Endothelial cell of umbilical vein (primary cell): ENCODE measurements around the gene SLC66A2. TPM values are rescaled to one million over a fixed set of nuclear protein-coding genes. Genes with fewer than 3 reads are reported as not detected.
A peak's percentile ranks its signal among the peaks of the same experiment; 100 is the strongest.

ENCODE experiments used
- BruUV-seq: library from RNA; stranded (reverse); fragments of 400-500 nt; replicated peaks from 2 replicates; lab custom pipeline; 2021; lab: Mats Ljungman, UMichigan
- CTCF ChIA-PET: fragments of 300-600, 350-600 bp; sonication (Branson Sonifier 250); formaldehyde crosslinking; loops from one replicate; lab custom pipeline; 2021; ENCODE audit warnings: antibody characterized with exemption, inconsistent platforms; lab: Charles Lee
- POLR2A ChIA-PET: fragments of 300-600, 350-600 bp; sonication (Branson Sonifier 250); formaldehyde crosslinking; loops from one replicate; lab custom pipeline; 2021; ENCODE audit warnings: antibody characterized with exemption, inconsistent platforms; lab: Charles Lee
- DNase-seq: peaks from one replicate; pipeline ENCODE4 v3.0.0-alpha.2; 2011; ENCODE audit warnings: low read depth, low spot score
- FAIRE-seq: peaks from 2 replicates; lab custom pipeline; 2011; peaks lifted over from hg19 to GRCh38; lab: Jason Lieb, UNC
- H2AFZ ChIP-seq: 2 replicates; pipeline ENCODE4 v1.6.0; 2012; ENCODE audit warnings: low read depth, low read length, control low read depth, inconsistent platforms
- H3K27ac ChIP-seq: 2 replicates; pipeline ENCODE4 v1.5.1; 2011; ENCODE audit warnings: low read depth, mild to moderate bottlenecking, control low read depth, low read length, moderate library complexity; ENCODE audit not compliant: insufficient read depth
- H3K27me3 ChIP-seq, 2 experiments: 2 replicates each; pipeline versions ENCODE4 v1.6.0 to v1.6.1; 2011; ENCODE audit warnings: low read length in 2 of 2, mixed read lengths in 1 of 2; ENCODE audit not compliant: control insufficient read depth in 2 of 2, insufficient read depth in 2 of 2
- H3K36me3 ChIP-seq, 2 experiments: 2 replicates in 1 of 2; 3 replicates in 1 of 2; pipeline ENCODE4 v1.5.1; 2011; ENCODE audit warnings: low read length in 2 of 2, mild to moderate bottlenecking in 1 of 2, moderate library complexity in 1 of 2; ENCODE audit not compliant: control insufficient read depth in 2 of 2, insufficient read depth in 2 of 2; ENCODE audit errors: extremely low read depth in 1 of 2
- H3K4me1 ChIP-seq: 3 replicates; pipeline ENCODE4 v1.5.1; 2011; ENCODE audit warnings: mild to moderate bottlenecking, low read length; ENCODE audit not compliant: control insufficient read depth, insufficient read depth; ENCODE audit errors: extremely low read depth
- H3K4me2 ChIP-seq: 2 replicates; pipeline ENCODE4 v1.6.1; 2011; ENCODE audit warnings: low read length, control low read depth, mixed read lengths; ENCODE audit not compliant: insufficient read depth
- H3K4me3 ChIP-seq, 3 experiments: fragments of 200-600 bp in 1 of 3; sonication (generic), shearing (Covaris generic) in 1 of 3; replicated peaks in 1 of 3; 2 replicates each; pipeline ENCODE4 v1.5.1; 2011 to 2016; ENCODE audit warnings: control low read depth in 3 of 3, low read length in 3 of 3, mild to moderate bottlenecking in 2 of 3, inconsistent platforms in 1 of 3, low read depth in 1 of 3, moderate library complexity in 1 of 3; ENCODE audit not compliant: insufficient read depth in 1 of 3
- H3K79me2 ChIP-seq: 2 replicates; pipeline ENCODE4 v1.6.0; 2012; ENCODE audit warnings: low read length, inconsistent platforms; ENCODE audit not compliant: control insufficient read depth, insufficient read depth
- H3K9ac ChIP-seq: replicated peaks from 2 replicates; pipeline ENCODE3; 2011; ENCODE audit warnings: low read length, control low read depth; ENCODE audit not compliant: insufficient read depth; ENCODE audit errors: extremely low read depth
- H3K9me1 ChIP-seq: replicated peaks from 3 replicates; pipeline ENCODE4 v1.6.0; 2011; ENCODE audit warnings: mild to moderate bottlenecking, low read length; ENCODE audit not compliant: control insufficient read depth, insufficient read depth; ENCODE audit errors: extremely low read depth
- H3K9me3 ChIP-seq: replicated peaks from 2 replicates; pipeline ENCODE4 v1.5.1; 2012; ENCODE audit warnings: low read length, inconsistent platforms; ENCODE audit not compliant: control insufficient read depth, insufficient read depth
- H4K20me1 ChIP-seq: replicated peaks from 2 replicates; pipeline ENCODE3; 2011; ENCODE audit warnings: mild to moderate bottlenecking, low read length; ENCODE audit not compliant: control insufficient read depth, insufficient read depth; ENCODE audit errors: extremely low read depth
- CTCF ChIP-seq, 2 donors: IDR thresholded peaks; 1 replicate in 1 of 2; 2 replicates in 1 of 2; pipeline ENCODE4 v1.5.1; 2011; ENCODE audit warnings: low read length in 2 of 2, mild to moderate bottlenecking in 2 of 2, moderate library complexity in 2 of 2, control low read depth in 1 of 2, inconsistent platforms in 1 of 2, low read depth in 1 of 2; ENCODE audit not compliant: insufficient read depth in 1 of 2; ENCODE audit errors: extremely low read depth in 1 of 2
- EZH2 ChIP-seq: IDR thresholded peaks from 2 replicates; pipeline ENCODE4 v1.6.1; 2012; ENCODE audit warnings: borderline replicate concordance, low read depth, mild to moderate bottlenecking, moderate library complexity, low read length, inconsistent platforms; ENCODE audit not compliant: severe bottlenecking
- FOS ChIP-seq: IDR thresholded peaks from 2 replicates; pipeline ENCODE4 v1.6.1; 2011; ENCODE audit warnings: mild to moderate bottlenecking, low read length, moderate library complexity, borderline replicate concordance; ENCODE audit not compliant: insufficient read depth
- GATA2 ChIP-seq: IDR thresholded peaks from 2 replicates; pipeline ENCODE4 v1.7.0; 2011; ENCODE audit warnings: low read depth, mild to moderate bottlenecking, moderate library complexity, mixed read lengths, low read length; ENCODE audit not compliant: insufficient read length, insufficient read depth
- JUN ChIP-seq: IDR thresholded peaks from 2 replicates; pipeline ENCODE4 v1.6.1; 2011; ENCODE audit warnings: borderline replicate concordance, low read depth; ENCODE audit not compliant: insufficient read length, insufficient read depth
- MAX ChIP-seq: IDR thresholded peaks from 2 replicates; pipeline ENCODE4 v1.6.1; 2011; ENCODE audit not compliant: insufficient read depth, insufficient read length
- MYC ChIP-seq: IDR thresholded peaks from one replicate; pipeline ENCODE4 v1.6.1; 2011; ENCODE audit warnings: mild to moderate bottlenecking, low read depth, low read length
- POLR2A ChIP-seq: IDR thresholded peaks from 2 replicates; pipeline ENCODE4 v1.6.1; 2012; ENCODE audit warnings: low read depth, mild to moderate bottlenecking, control low read depth, low read length
- POLR2AphosphoS5 ChIP-seq: IDR thresholded peaks from 2 replicates; pipeline ENCODE4 v1.6.1; 2012; ENCODE audit warnings: low read depth, mild to moderate bottlenecking, control low read depth, low read length, moderate library complexity; ENCODE audit not compliant: insufficient read depth
- dilution Hi-C: fragments of 300-500 bp; cut with MboI; formaldehyde crosslinking; loops from one replicate; pipeline ENCODE4 v1.15.0; 2019; ENCODE audit warnings: low sequenced_read_pairs; ENCODE audit not compliant: extremely low pct_ligation_motif_present
- intact Hi-C: fragments of 100-400 bp; cut with micrococcal nuclease; formaldehyde crosslinking; loops from one replicate; pipeline ENCODE4 v1.10.0; 2022
- polyA plus RNA-seq, 4 experiments: library from polyadenylated mRNA; depleted of rRNA in 3 of 4; stranded (reverse) in 3 of 4; unstranded in 1 of 4; fragments of >200 nt; gene quantifications; 2 replicates each; pipeline versions ENCODE4 v1.2.1 to v1.2.3, GENCODE V29; 2011 to 2012; ENCODE audit warnings: missing spikeins in 1 of 4
- total RNA-seq: library from RNA; stranded (reverse); gene quantifications from 2 replicates; pipeline ENCODE4 v1.2.3, GENCODE V29; 2021

The SLC66A2 gene
- total and polyA plus RNA-seq, 2 donors (not counting 3 experiments of a cell fraction or from before 2014, with no cell fraction given), result 32.5 to 37.1 TPM

- dilution Hi-C loops, result no loop called here
- H2AFZ ChIP-seq, result no peak overlapping the region
- H3K4me1 ChIP-seq, result no peaks in the 10 kb centered on the region
- TSS peak; percentile 29 for BruUV-seq
- no peaks in the 10 kb centered on the region for H3K9me1 ChIP-seq
- H3K36me3 ChIP-seq, result peaks cover 0 to 3% of the 10 kb centered on the region in 2 experiments
- no peak overlapping the region for H3K27ac ChIP-seq
- no peaks in the 10 kb centered on the region for H4K20me1 ChIP-seq
- CTCF ChIA-PET, result no interaction called here
- H3K4me3 ChIP-seq, result no peak overlapping the region
- POLR2A ChIA-PET, result no interaction called here
- H3K27me3 ChIP-seq, result no peaks in the 10 kb centered on the region
- TF ChIP-seq JUN, result no peak
- no peak for TF ChIP-seq POLR2AphosphoS5
- TF ChIP-seq MYC, result no peak
- no peak for TF ChIP-seq MAX
- TF ChIP-seq POLR2A, result no peak
- TF ChIP-seq FOS, result no peak
- TF ChIP-seq EZH2, result no peak
- no peak for TF ChIP-seq GATA2
- TF ChIP-seq CTCF (IDR thresholded peaks at IDR 0.05; ENCODE audit: extremely low read depth in 1 of 2, insufficient read depth in 1 of 2, low read depth in 1 of 2, low read length in 2 of 2), result no peak
- H3K9ac ChIP-seq, result no peak overlapping the region
- no peaks in the 10 kb centered on the region for H3K79me2 ChIP-seq
- peaks cover 5% of the 10 kb centered on the region for H3K9me3 ChIP-seq
- H3K4me2 ChIP-seq, result no peak overlapping the region
- FAIRE-seq, result no peak
- intact Hi-C loops, result no loop called here
- no peak for DNase-seq
Measured at GRCh38 chr18:79902640-79903039, 48.8 kb downstream of the SLC66A2 start.
